ENCODE data around the gene CDC6. TPM values are rescaled to one million over a fixed set of nuclear protein-coding genes. Genes with fewer than 3 reads are reported as not detected.
A peak's percentile ranks its signal among the peaks of the same experiment; 100 is the strongest.
"Not testable (repeated sequence)": the region's sequence is repeated elsewhere in the genome, so short reads cannot be mapped to it uniquely, and the experiment has no call there.

Gene CDC6
- total RNA-seq, 2 experiments from 2014 or later, result 95.6 to 95.7 TPM

GRCh38 chr17:40304552-40304863, 16.8 kb downstream of the CDC6 start:
- ChIA-PET CTCF (interaction anchor here (1.0 to 8.8 kb wide), 9 partner anchors 9 to 228 kb away, joined by 3 to 241 read pairs (median 6); no protein-coding TSS in a partner anchor), POLR2A (interaction anchor here (1.5 kb wide), 1 partner anchor 10 kb away, joined by 3 read pairs; no protein-coding TSS in a partner anchor)
- H3K27me3 Mint-ChIP-seq; intact Hi-C loops (cut with micrococcal nuclease); H3K27ac Mint-ChIP-seq; H3K4me3 Mint-ChIP-seq; H3K9me3 Mint-ChIP-seq; DNase-seq: not testable (repeated sequence)
- peaks cover 32% of the 10 kb centered on the region for H3K36me3 Mint-ChIP-seq
- peaks cover 18% of the 10 kb centered on the region for H3K4me1 Mint-ChIP-seq (ENCODE audit: low read depth)

- H3K4me3 Mint-ChIP-seq; H3K9me3 Mint-ChIP-seq; DNase-seq; H3K27ac Mint-ChIP-seq; H3K27me3 Mint-ChIP-seq; intact Hi-C loops (cut with micrococcal nuclease): not testable (repeated sequence)
- POLR2A ChIA-PET, result interaction anchor here (1.5 kb wide), 1 partner anchor 10 kb away, joined by 3 read pairs; no protein-coding TSS in a partner anchor
- CTCF ChIA-PET, result interaction anchor here (1.0 to 8.8 kb wide), 9 partner anchors 9 to 228 kb away, joined by 3 to 241 read pairs (median 9); no protein-coding TSS in a partner anchor
- peaks cover 18% of the 10 kb centered on the region for H3K4me1 Mint-ChIP-seq (ENCODE audit: low read depth)
- peaks cover 32% of the 10 kb centered on the region for H3K36me3 Mint-ChIP-seq
Measured at GRCh38 chr17:40304866-40305265, 17.2 kb downstream of the CDC6 start.

GRCh38 chr17:40306395-40306794, 18.7 kb downstream of the CDC6 start:
- intact Hi-C loops (cut with micrococcal nuclease), result no loop called here
- CTCF ChIA-PET, result interaction anchor here (1.0 to 8.8 kb wide), 15 partner anchors 9 to 280 kb away, joined by 3 to 241 read pairs (median 6); no protein-coding TSS in a partner anchor
- Mint-ChIP-seq H3K27ac (peak overlapping the region; percentile 38), H3K9me3 (no peaks in the 10 kb centered on the region), H3K4me1 (ENCODE audit: low read depth) (peaks cover 27% of the 10 kb centered on the region), H3K27me3 (no peaks in the 10 kb centered on the region), H3K4me3 (peak overlapping the region; percentile 18), H3K36me3 (peaks cover 23% of the 10 kb centered on the region)
- no peak for DNase-seq
- POLR2A ChIA-PET, result interaction anchor here (0.5 to 2.4 kb wide), 9 partner anchors 9 to 185 kb away, joined by 3 to 11 read pairs (median 5); no protein-coding TSS in a partner anchor

- CTCF ChIA-PET, result interaction anchor here (0.6 to 8.8 kb wide), 21 partner anchors 8 to 281 kb away, joined by 3 to 241 read pairs (median 5); partner anchors contain the start of gene TOP2A
- H3K27me3 Mint-ChIP-seq, result no peaks in the 10 kb centered on the region
- peaks cover 35% of the 10 kb centered on the region for H3K4me1 Mint-ChIP-seq (ENCODE audit: low read depth)
- H3K9me3 Mint-ChIP-seq, result no peaks in the 10 kb centered on the region
- POLR2A ChIA-PET, result interaction anchor here (0.5 to 2.4 kb wide), 11 partner anchors 10 to 186 kb away, joined by 3 to 11 read pairs (median 4); no protein-coding TSS in a partner anchor
- intact Hi-C loops (cut with micrococcal nuclease), result no loop called here
- H3K4me3 Mint-ChIP-seq, result no peak overlapping the region
- no peak overlapping the region for H3K27ac Mint-ChIP-seq
- peaks cover 17% of the 10 kb centered on the region for H3K36me3 Mint-ChIP-seq
- no peak for DNase-seq
Measured at GRCh38 chr17:40307001-40307730, 19.5 kb downstream of the CDC6 start.

GRCh38 chr17:40307740-40308239, 20.1 kb downstream of the CDC6 start:
- DNase-seq, result no peak
- Mint-ChIP-seq H3K9me3 (no peaks in the 10 kb centered on the region), H3K4me1 (ENCODE audit: low read depth) (peaks cover 37% of the 10 kb centered on the region), H3K27ac (no peak overlapping the region), H3K27me3 (no peaks in the 10 kb centered on the region), H3K4me3 (no peak overlapping the region), H3K36me3 (peaks cover 12% of the 10 kb centered on the region)
- CTCF ChIA-PET, result interaction anchor here (0.9 to 8.8 kb wide), 17 partner anchors 8 to 281 kb away, joined by 3 to 241 read pairs (median 6); partner anchors contain the start of gene TOP2A
- intact Hi-C loops (cut with micrococcal nuclease), result no loop called here
- POLR2A ChIA-PET, result interaction anchor here (0.9 to 2.4 kb wide), 9 partner anchors 9 to 47 kb away, joined by 3 to 11 read pairs (median 5); no protein-coding TSS in a partner anchor

GRCh38 chr17:40309031-40309948, 21.6 kb downstream of the CDC6 start, which contains the start of gene RARA:
Gene RARA (plus strand): TSS chr17:40309180. CDS start chr17:40331219, 22,039 bp downstream.
- intact Hi-C loops (cut with micrococcal nuclease), result no loop called here
- H3K27me3 Mint-ChIP-seq, result no peaks in the 10 kb centered on the region
- no peak within 1 kb of the TSS for H3K27ac Mint-ChIP-seq
- no peak for DNase-seq
- no peaks in the 10 kb centered on the region for H3K36me3 Mint-ChIP-seq
- ChIA-PET CTCF (interaction anchor here (1.2 to 8.8 kb wide), 4 partner anchors 8 to 54 kb away, joined by 5 to 241 read pairs (median 16); no protein-coding TSS in a partner anchor), POLR2A (interaction anchor here (0.7 kb wide), 1 partner anchor 16 kb away, joined by 4 read pairs; no protein-coding TSS in a partner anchor)
- no peaks in the 10 kb centered on the region for H3K9me3 Mint-ChIP-seq
- no peak within 1 kb of the TSS for H3K4me3 Mint-ChIP-seq
- peaks cover 34% of the 10 kb centered on the region for H3K4me1 Mint-ChIP-seq (ENCODE audit: low read depth)

- Mint-ChIP-seq H3K4me1 (ENCODE audit: low read depth) (peaks cover 40% of the 10 kb centered on the region), H3K36me3 (no peaks in the 10 kb centered on the region), H3K27me3 (no peaks in the 10 kb centered on the region), H3K9me3 (no peaks in the 10 kb centered on the region), H3K27ac (no peak overlapping the region), H3K4me3 (no peak overlapping the region)
- intact Hi-C loops (cut with micrococcal nuclease), result no loop called here
- DNase-seq, result no peak
- ChIA-PET CTCF (interaction anchor here (1.2 to 8.8 kb wide), 3 partner anchors 45 to 54 kb away, joined by 3 to 241 read pairs (median 5); no protein-coding TSS in a partner anchor), POLR2A (interaction anchor here (0.7 to 1.3 kb wide), 2 partner anchors 16 to 17 kb away, joined by 3 to 4 read pairs; no protein-coding TSS in a partner anchor)
Measured at GRCh38 chr17:40309949-40310510, 22.4 kb downstream of the CDC6 start.

- POLR2A ChIA-PET, result interaction anchor here (1.3 kb wide), 1 partner anchor 15 kb away, joined by 3 read pairs; no protein-coding TSS in a partner anchor
- no peak overlapping the region for H3K27ac Mint-ChIP-seq
- peaks cover 46% of the 10 kb centered on the region for H3K4me1 Mint-ChIP-seq (ENCODE audit: low read depth)
- no peak overlapping the region for H3K4me3 Mint-ChIP-seq
- intact Hi-C loops (cut with micrococcal nuclease), result no loop called here
- CTCF ChIA-PET, result interaction anchor here (0.9 to 1.3 kb wide), 4 partner anchors 9 to 198 kb away, joined by 3 to 5 read pairs (median 3); no protein-coding TSS in a partner anchor
- no peaks in the 10 kb centered on the region for H3K36me3 Mint-ChIP-seq
- no peaks in the 10 kb centered on the region for H3K27me3 Mint-ChIP-seq
- no peaks in the 10 kb centered on the region for H3K9me3 Mint-ChIP-seq
- no peak for DNase-seq
Measured at GRCh38 chr17:40310882-40311391, 23.3 kb downstream of the CDC6 start.

GRCh38 chr17:40311575-40311974, 23.9 kb downstream of the CDC6 start:
- Mint-ChIP-seq H3K27ac (no peak overlapping the region), H3K36me3 (no peaks in the 10 kb centered on the region), H3K27me3 (no peaks in the 10 kb centered on the region), H3K9me3 (no peaks in the 10 kb centered on the region), H3K4me1 (ENCODE audit: low read depth) (peaks cover 52% of the 10 kb centered on the region), H3K4me3 (no peak overlapping the region)
- ChIA-PET POLR2A (interaction anchor here (1.3 kb wide), 1 partner anchor 14 kb away, joined by 3 read pairs; no protein-coding TSS in a partner anchor), CTCF (interaction anchor here (0.9 to 1.3 kb wide), 4 partner anchors 9 to 199 kb away, joined by 3 to 5 read pairs (median 3); no protein-coding TSS in a partner anchor)
- DNase-seq, result no peak
- intact Hi-C loops (cut with micrococcal nuclease), result no loop called here

- H3K4me1 Mint-ChIP-seq (ENCODE audit: low read depth), result peaks cover 55% of the 10 kb centered on the region
- no peak overlapping the region for H3K4me3 Mint-ChIP-seq
- H3K27ac Mint-ChIP-seq, result no peak overlapping the region
Measured at GRCh38 chr17:40312131-40312731, 24.6 kb downstream of the CDC6 start.

More at GRCh38 chr17:40312131-40312731, 24.6 kb downstream of the CDC6 start:
- Mint-ChIP-seq H3K27me3 (no peaks in the 10 kb centered on the region), H3K9me3 (no peaks in the 10 kb centered on the region), H3K36me3 (no peaks in the 10 kb centered on the region)
- POLR2A ChIA-PET, result no interaction called here
- intact Hi-C loops (cut with micrococcal nuclease), result no loop called here
- DNase-seq, result no peak
- CTCF ChIA-PET, result interaction anchor here (0.8 to 1.3 kb wide), 4 partner anchors 10 to 42 kb away, joined by 3 to 6 read pairs (median 4); no protein-coding TSS in a partner anchor
